Limb (tissue), 2 donors: Measurements from ENCODE around the gene ZNF346.
"Not testable (repeated sequence)": the region's sequence is repeated elsewhere in the genome, so short reads cannot be mapped to it uniquely, and the experiment has no call there.

ENCODE experiments used
- DNase-seq, 2 donors: peaks; one replicate each; pipeline ENCODE4 v3.0.0-alpha.2; 2016; ENCODE audit errors: extremely low spot score in 2 of 2

Gene ZNF346

GRCh38 chr5:177008716-177009115, 13.8 kb upstream of the ZNF346 start:
- DNase-seq, result no peak

- no peak for DNase-seq
Observed at GRCh38 chr5:177010153-177010552, 12.3 kb upstream of the ZNF346 start.

GRCh38 chr5:177015156-177015555, 7.3 kb upstream of the ZNF346 start:
- DNase-seq, result no peak

DNA sequence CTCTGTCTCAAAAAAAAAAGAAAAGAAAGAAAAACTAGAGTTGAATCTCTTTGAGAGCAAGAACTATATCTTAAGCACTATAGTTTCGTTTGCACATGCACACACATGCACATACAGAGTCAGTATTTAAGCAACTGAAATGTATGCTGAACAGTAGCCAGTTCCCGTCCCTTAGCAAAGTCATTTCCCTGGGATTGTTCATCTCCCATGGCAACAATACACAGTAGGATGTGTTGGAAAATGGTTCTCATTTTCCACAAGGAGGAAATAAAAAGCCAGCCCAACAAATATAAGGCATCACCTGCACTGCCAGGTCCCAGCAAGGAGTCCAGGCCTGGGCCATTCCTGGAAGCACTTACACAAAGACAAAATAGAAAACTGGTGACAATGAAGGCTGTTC, 4.2 kb upstream of the ZNF346 start:
- DNase-seq, result no peak

GRCh38 chr5:177020033-177020432, 2.5 kb upstream of the ZNF346 start:
- no peak for DNase-seq

DNA sequence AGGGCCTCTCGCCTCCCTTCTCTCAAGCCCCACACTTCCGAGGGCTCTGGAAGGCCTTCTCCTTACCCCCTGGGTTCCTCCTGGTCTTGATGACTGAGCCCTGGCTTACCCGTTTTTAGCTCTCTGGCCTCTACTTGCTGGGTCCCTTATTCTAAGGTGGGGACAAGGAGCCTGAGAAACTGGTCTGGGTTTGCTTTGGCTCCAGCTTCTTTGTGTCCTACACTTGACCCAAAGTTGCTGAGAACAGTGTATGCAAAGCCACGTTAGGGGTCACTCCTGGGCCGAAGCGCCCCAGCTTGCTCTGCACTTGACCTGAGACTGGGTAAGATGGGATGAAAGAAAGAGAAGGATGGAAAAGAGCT, 788 bp downstream of the ZNF346 start:
- DNase-seq, result peak in 1 of 2 donors; percentile 29

- DNase-seq, result no peak
Observed at GRCh38 chr5:177024559-177024958, 2.1 kb downstream of the ZNF346 start.

DNA sequence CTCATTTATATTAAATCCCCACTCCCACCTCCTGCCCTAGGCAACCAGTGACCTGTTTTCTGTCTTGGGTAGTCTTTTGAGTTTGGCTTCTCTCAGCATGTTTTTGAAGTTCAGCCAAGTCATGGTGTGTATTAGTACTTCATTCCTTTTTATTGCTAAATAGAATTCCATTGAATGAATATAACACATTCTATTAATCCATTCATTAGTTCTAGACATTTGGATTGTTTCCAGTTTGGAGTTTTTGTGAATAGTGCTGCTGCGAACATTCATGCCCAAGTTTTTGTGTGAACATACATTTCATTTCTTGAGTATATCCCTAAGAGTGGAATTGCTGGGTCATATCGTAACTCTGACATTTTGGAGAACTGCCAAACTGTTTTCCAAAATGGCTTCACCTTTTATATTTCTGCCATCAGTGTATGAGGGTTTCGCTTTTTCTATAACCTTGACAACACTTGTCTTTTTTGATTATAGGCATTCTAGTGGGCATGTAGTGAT, 2.7 kb downstream of the ZNF346 start:
- no peak for DNase-seq

GRCh38 chr5:177027665-177028064, 5.2 kb downstream of the ZNF346 start:
- DNase-seq, result no peak

DNA sequence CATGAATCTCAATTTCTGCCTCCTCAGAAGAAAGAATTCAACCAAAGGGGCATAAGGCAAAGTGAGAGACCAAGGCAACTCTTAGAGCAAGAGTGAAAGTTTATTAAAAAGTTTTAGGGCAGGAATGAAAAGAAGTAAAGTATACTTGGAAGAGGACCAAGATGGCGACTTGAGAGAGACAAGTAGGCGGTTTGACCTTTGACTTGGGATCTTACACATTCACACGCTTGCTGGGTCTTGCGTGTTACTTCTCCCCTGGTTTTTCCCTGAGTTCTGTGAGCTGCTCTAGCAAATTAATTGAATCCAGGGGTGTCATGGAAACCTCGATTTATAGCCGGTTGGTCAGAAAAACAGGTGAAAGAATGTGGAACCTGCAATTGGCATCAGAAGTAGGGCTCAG, 7.0 kb downstream of the ZNF346 start:
- DNase-seq, result no peak

GRCh38 chr5:177035976-177036375, 13.5 kb downstream of the ZNF346 start:
- DNase-seq, result no peak

GRCh38 chr5:177036443-177036842, 13.9 kb downstream of the ZNF346 start:
- DNase-seq, result no peak

GRCh38 chr5:177036921-177037320, 14.4 kb downstream of the ZNF346 start:
- DNase-seq, result no peak

GRCh38 chr5:177040814-177041420, 18.4 kb downstream of the ZNF346 start:
- peak in 1 of 2 donors; percentile 4 for DNase-seq

- DNase-seq, result no peak
Observed at GRCh38 chr5:177041936-177042335, 19.4 kb downstream of the ZNF346 start.

- DNase-seq, result no peak
Observed at GRCh38 chr5:177043114-177043513, 20.6 kb downstream of the ZNF346 start.

DNA sequence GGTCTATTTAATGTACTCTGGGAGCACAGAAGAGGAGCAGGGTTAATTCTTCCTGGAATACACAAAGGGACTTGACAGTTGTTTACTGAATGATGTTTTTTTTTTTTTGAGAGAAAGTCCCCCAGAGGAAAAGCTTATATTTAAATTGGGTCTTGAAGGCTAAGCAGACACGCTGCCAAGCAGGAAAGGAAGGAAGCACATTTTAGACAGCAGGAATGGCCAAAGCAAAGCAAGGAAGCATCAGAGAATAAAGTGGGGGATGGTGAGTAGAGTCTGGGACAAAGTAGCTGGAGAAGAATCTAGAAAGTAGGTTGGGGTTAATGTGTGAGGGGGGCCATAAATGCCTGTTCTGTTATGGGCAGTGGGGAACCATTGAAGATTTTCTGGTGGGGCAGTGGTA, 21.5 kb downstream of the ZNF346 start:
- DNase-seq, result no peak

GRCh38 chr5:177044641-177045040, 22.1 kb downstream of the ZNF346 start:
- no peak for DNase-seq

GRCh38 chr5:177045631-177046030, 23.1 kb downstream of the ZNF346 start:
- no peak for DNase-seq

DNA sequence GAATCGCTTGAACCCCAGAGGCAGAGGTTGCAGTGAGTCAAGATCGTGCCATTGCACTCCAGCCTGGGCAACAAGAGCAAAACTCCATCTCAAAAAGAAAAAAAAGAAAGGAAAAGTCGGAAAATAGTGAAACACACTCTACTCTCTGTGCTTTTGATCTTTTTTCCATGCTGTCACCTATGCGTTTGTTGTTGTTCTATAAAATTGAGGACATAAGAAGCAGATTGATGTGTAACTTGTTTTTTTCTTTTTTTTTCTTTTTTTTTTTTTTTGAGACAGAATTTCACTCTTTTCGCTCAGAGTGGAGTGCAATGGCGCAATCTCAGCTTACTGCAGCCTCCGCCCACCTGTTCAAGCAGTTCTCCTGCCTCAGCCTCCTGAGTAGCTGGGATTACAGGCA, 26.0 kb downstream of the ZNF346 start:
- not testable (repeated sequence) for DNase-seq

DNA sequence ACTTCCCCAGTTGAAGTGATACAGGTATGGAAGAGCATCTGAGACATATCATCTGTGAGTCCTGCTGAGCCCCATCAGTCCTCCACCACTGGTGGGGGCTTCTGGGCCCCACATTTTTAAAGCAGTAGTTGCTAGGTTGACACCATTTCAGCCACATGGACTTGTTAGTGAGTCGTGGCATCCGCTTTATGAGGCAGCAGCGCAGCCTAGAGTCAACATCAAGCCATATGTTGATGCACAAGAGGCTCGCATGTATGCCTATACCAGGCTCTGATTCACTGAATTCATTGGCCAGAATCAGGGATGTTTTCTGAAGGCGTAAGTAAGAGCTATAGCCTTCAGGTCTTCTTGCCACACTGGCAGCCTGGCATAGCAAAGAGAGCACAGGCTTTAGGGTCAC, 26.8 kb downstream of the ZNF346 start:
- no peak for DNase-seq

GRCh38 chr5:177064500-177065277, 42.2 kb downstream of the ZNF346 start:
- DNase-seq, result no peak

DNA sequence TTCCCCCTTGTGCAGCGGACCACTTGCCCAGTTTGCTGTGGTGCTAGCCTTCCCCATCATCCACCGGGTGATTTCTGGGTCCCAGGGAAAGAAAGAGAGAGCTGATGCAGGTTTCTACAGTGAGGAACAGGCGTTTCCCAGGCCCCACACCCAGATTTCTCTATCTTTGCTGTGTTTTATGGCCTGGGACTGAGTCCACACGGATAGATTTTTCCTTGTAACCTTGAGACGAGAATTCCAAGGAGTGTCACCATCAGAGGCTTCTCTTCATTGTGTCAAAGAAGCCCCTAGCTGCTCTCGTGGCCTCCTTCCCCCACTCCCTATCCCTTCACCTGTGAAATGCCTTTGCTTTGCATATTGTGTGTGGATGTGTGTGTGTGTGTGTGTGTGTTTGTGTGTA, 43.0 kb downstream of the ZNF346 start:
- no peak for DNase-seq
